ENCODE measurements around the gene ABLIM2. TPM values are rescaled to one million over a fixed set of nuclear protein-coding genes. Genes with fewer than 3 reads are reported as not detected.

Gene ABLIM2
- polyA plus RNA-seq, 1 donor from 2014 or later, result 1.3 TPM

DNA sequence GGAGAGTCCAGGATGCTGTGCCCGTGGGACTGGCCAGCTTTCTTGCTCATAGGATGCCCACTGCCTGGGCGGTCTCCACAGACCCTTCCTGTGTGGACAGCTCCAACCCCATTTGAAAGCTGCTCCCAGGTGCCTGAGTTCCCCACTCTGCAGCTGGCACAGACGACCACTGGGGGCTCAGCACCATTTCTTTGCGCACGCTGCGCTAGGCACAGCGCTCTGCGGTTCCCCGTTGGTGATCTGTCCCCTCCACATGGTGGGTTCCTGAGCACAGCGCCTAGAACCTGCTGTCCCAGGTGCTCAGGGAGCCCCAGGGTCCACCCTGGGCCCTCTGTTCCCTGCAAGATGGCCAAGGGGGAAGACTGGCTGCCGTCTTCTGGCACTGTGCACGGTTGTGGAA is 173.5 kb downstream of the ABLIM2 start:
- peaks cover 0 to 2% (median 0%) of the 10 kb centered on the region in 3 donors for H3K4me1 Mint-ChIP-seq
- H3K36me3 Mint-ChIP-seq, result peaks cover 3% of the 10 kb centered on the region
- peak overlapping the region in 1 of 3 donors; percentile 50 for H3K27ac Mint-ChIP-seq
- H3K9me3 Mint-ChIP-seq, result peaks cover 1 to 7% (median 4%) of the 10 kb centered on the region in 3 donors
- no peak overlapping the region for H3K4me3 Mint-ChIP-seq
- H3K27me3 Mint-ChIP-seq, result peaks cover 6% of the 10 kb centered on the region

DNA sequence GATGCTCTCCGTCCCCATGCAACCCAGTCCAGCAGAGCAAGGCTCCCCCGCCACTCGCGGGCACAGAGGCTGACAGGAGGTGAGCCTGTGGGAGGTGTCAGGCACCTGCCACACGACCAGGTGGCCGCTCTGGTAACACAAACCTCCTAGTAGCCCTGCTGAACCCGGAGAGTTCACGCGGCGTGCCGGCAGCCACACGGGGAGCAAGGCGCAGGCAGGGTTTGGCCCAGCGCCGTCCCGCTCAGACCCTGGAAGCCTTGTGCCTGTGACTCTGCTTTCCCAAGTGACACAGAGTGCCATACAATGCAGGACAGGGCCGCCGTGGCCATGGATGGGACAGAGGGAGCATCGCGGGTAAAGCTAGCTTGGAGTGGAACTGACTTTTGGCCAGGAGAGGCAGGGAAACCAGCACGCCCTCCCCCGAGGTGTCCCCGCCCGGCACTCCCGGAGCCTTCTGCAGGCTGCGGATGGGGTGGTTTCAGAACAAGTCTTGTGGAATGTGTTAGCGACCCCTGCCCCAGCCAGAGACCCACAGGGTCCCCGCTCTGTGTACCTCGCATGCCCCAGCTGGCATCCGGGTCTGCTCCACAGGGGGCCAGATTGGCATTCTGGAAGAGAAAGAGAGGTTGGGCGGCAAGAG is 174.2 kb downstream of the ABLIM2 start:
- no peak overlapping the region for H3K4me3 Mint-ChIP-seq
- peaks cover 0 to 2% (median 0%) of the 10 kb centered on the region in 3 donors for H3K4me1 Mint-ChIP-seq
- H3K9me3 Mint-ChIP-seq, result peaks cover 0 to 2% (median under 1%) of the 10 kb centered on the region in 3 donors
- H3K36me3 Mint-ChIP-seq, result peaks cover under 1% of the 10 kb centered on the region
- peak overlapping the region in 1 of 3 donors; percentile 50 for H3K27ac Mint-ChIP-seq
- H3K27me3 Mint-ChIP-seq, result peaks cover 8% of the 10 kb centered on the region

DNA sequence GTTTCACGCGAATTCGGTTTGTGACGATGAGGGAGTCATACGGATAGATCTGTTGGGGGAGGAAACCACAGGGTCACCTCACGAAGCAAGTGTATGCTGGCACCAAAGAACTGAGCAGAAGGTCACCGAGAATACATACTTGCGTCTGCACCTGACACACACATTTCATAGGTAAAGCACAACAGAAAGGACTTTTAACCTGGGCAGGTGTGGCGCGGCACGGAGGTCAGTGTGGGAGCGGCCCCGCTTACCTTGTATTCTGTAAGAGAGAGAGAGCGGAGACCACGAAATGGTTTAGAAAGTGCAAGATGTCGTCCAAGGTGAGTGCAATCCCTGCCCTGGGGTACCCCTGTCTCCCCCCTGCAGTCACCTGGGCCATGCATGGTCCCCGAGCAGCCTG is 175.3 kb downstream of the ABLIM2 start:
- H3K4me1 Mint-ChIP-seq, result peaks cover 0 to 2% (median 0%) of the 10 kb centered on the region in 3 donors
- peaks cover 11% of the 10 kb centered on the region for H3K27me3 Mint-ChIP-seq
- no peaks in the 10 kb centered on the region for H3K36me3 Mint-ChIP-seq
- no peak overlapping the region for H3K4me3 Mint-ChIP-seq
- H3K9me3 Mint-ChIP-seq, result no peaks in the 10 kb centered on the region
- H3K27ac Mint-ChIP-seq, result no peak overlapping the region

DNA sequence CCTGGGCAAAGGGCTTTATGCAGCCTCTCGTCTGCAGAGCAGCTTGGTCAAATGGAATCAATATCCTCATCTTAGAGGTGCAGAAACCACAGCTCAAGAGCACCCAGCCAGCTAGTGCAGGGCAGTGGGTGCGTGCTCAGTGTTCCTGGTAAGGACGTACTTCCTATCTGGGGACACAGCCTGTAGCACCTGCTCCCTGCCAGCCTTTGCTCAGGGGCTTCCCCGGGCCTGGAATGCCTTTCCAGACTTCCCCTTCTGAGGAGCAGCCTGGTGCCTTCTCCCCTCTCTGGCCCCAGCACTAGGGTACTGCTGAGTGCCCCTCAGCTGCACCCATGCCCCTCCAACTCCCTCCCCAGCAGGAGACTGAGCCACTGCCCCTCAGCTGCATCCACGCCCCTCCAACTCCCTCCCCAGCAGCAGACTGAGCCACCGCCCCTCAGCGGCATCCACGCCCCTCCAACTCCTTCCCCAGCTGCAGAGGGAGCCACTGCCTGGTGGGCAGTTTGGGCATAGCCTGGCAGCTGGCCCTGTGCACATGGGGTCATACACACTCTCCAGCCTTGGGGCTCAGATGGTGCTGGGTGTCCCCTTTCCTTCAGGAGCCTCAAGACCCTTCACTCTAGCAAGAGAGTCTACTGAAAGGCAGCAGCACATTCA is 176.7 kb downstream of the ABLIM2 start:
- peaks cover 0 to 2% (median 0%) of the 10 kb centered on the region in 3 donors for H3K4me1 Mint-ChIP-seq

DNA sequence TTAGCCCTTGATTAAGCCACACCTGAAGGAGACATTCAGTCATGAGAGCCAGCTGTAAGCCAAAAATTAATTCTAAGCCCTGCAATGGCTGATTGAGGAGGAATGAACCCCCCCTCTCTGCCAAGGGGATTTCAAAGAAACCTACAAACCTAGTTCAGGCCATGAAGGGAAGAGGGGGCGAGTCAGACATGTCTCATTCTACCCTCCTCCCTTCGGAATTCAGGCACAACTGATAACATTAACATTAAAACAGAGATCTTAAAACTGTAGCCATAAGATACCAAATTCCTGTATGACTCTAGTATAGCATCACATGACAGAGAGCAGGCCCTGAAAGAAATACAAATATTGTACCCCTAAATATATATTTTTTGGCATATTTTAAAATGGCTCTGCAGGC is 178.6 kb downstream of the ABLIM2 start:
- no peaks in the 10 kb centered on the region for H3K36me3 Mint-ChIP-seq
- peaks cover 0 to 5% (median 0%) of the 10 kb centered on the region in 3 donors for H3K4me1 Mint-ChIP-seq
- no peak overlapping the region for H3K4me3 Mint-ChIP-seq
- no peak overlapping the region for H3K27ac Mint-ChIP-seq
- peaks cover 1 to 4% (median 2%) of the 10 kb centered on the region in 3 donors for H3K9me3 Mint-ChIP-seq
- peaks cover 7% of the 10 kb centered on the region for H3K27me3 Mint-ChIP-seq

More for the DNA sequence above, 176.7 kb downstream of the ABLIM2 start:
- peaks cover 11% of the 10 kb centered on the region for H3K27me3 Mint-ChIP-seq
- no peak overlapping the region for H3K4me3 Mint-ChIP-seq
- no peaks in the 10 kb centered on the region for H3K36me3 Mint-ChIP-seq
- peak overlapping the region in 2 of 3 donors; percentile 16 to 75 for H3K27ac Mint-ChIP-seq
- H3K9me3 Mint-ChIP-seq, result no peaks in the 10 kb centered on the region

DNA sequence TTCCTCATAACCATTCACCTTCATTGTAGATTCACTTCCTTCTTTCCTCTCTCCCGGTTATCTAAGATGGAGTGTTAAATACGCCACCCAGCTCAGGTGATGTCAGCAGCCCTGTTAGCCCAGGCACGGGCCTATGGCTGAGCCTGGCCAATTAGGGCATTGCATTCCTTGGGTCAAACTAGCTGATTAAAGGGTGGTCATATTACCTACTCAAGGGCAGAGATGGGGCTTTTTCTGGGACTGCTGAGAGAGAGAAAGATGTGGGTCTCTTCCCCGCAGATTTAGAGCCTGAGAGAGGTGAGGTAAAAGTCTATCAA is 179.0 kb downstream of the ABLIM2 start:
- Mint-ChIP-seq H3K27me3 (peaks cover 5% of the 10 kb centered on the region), H3K4me1 (peaks cover 0 to 5% (median 0%) of the 10 kb centered on the region in 3 donors), H3K36me3 (no peaks in the 10 kb centered on the region), H3K9me3 (peaks cover 1 to 4% (median 2%) of the 10 kb centered on the region in 3 donors), H3K4me3 (no peak overlapping the region), H3K27ac (no peak overlapping the region)

DNA sequence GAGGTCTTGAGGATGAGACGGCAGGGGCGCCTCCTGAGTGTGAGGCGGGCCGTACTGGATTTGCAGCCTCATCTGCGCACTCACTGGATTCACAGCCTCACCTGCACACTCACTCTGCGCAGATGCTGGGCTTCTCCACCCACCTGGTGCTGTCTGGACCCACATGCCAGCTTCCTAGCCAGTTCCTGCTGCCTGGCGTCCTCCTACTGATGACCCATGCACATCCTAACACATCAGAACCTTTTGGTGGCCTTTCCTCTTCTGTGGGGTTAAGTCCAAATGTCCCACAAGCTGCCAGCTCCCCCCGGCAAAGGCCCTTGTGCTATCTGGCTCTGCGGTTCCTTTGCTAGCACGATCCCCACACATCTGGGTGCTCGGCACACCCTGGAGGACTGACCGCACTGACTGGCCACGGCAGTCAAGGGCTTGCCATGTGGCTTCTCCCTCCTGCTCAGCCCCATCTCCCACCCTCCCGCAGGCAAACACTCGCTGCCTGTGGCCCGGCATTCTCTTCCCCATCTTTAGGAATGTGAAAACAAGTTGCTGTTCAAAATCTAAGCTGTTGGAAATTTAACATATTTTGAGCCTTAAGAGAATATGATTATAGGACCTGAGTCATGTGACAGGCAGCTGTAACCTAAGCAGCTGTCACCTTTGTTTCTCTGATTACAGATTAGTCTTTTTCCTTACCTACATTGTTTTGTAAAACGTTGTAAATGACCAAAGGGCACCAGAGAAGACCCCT is 179.5 kb downstream of the ABLIM2 start:
- H3K36me3 Mint-ChIP-seq, result no peaks in the 10 kb centered on the region
- peaks cover 1 to 4% (median 2%) of the 10 kb centered on the region in 3 donors for H3K9me3 Mint-ChIP-seq
- no peak overlapping the region for H3K4me3 Mint-ChIP-seq
- H3K27me3 Mint-ChIP-seq, result peaks cover 5% of the 10 kb centered on the region
- H3K4me1 Mint-ChIP-seq, result peaks cover 0 to 5% (median 0%) of the 10 kb centered on the region in 3 donors
- no peak overlapping the region for H3K27ac Mint-ChIP-seq

DNA sequence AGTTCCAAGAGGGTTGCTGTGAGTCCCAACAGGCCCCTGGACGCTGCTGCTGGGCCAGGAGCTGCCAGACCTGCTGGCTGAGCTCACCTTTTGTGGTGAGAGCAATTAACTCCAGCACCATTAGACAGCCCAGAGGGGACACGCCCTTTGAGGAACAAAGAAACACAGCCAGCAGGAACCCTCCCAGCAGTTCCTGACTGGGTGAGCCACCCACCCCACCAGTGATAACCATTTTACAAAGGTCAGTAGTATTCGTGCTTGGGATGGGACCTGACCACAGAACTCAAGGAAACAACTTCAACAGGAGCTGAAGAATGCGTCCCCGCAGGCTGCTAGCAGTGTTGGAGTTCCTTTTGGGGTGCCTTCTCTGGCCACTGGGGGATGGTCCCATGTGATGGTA is 180.1 kb downstream of the ABLIM2 start:
- H3K4me1 Mint-ChIP-seq, result peaks cover 0 to 3% (median 0%) of the 10 kb centered on the region in 3 donors
- H3K9me3 Mint-ChIP-seq, result peaks cover 1 to 4% (median 2%) of the 10 kb centered on the region in 3 donors
- no peaks in the 10 kb centered on the region for H3K36me3 Mint-ChIP-seq
- peaks cover 5% of the 10 kb centered on the region for H3K27me3 Mint-ChIP-seq
- H3K4me3 Mint-ChIP-seq, result no peak overlapping the region
- H3K27ac Mint-ChIP-seq, result no peak overlapping the region

DNA sequence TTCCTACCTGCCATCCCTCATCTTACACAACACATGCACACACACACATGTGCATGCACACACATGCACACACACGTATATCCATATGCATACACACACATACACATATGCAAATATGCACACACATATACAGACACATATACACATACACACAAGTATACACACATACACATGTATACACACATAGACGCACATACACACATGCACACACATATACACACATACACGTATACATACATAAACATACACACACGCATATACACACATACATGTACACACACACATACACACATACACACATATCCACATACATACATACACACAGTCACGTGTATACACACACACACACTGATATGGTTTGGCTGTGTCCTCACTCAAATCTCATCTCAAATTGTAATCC is 182.0 kb downstream of the ABLIM2 start:
- no peak overlapping the region for H3K27ac Mint-ChIP-seq
- H3K9me3 Mint-ChIP-seq, result peaks cover 1 to 5% (median 4%) of the 10 kb centered on the region in 3 donors

DNA sequence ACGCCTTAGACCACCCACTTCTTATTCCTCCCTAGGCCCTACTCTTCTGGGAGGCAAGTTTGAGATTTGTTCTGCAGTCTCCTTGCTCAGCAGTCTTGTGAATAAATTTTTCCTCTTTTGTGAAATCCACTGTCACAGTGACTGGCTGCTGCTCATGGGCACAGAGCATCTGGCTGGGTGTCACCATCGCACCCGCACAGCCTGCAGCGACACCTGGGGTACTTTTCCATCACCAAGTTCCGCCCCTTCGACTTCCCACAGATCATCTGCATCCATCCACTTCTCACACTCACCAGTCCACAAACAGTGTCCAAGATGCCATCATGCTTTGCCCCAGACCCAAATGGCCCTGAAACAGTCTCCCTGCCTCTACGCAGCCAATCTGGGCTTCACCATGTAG is 182.6 kb downstream of the ABLIM2 start:
- peaks cover 1 to 5% (median 4%) of the 10 kb centered on the region in 3 donors for H3K9me3 Mint-ChIP-seq
- no peak overlapping the region for H3K4me3 Mint-ChIP-seq
- H3K36me3 Mint-ChIP-seq, result no peaks in the 10 kb centered on the region
- peaks cover 5% of the 10 kb centered on the region for H3K27me3 Mint-ChIP-seq
- H3K4me1 Mint-ChIP-seq, result peaks cover 0 to 4% (median 0%) of the 10 kb centered on the region in 3 donors
- peak overlapping the region in 1 of 3 donors; percentile 41 for H3K27ac Mint-ChIP-seq

More for the DNA sequence above, 182.0 kb downstream of the ABLIM2 start:
- Mint-ChIP-seq H3K4me1 (peaks cover 0 to 5% (median 0%) of the 10 kb centered on the region in 3 donors), H3K27me3 (peaks cover 5% of the 10 kb centered on the region), H3K4me3 (no peak overlapping the region), H3K36me3 (no peaks in the 10 kb centered on the region)

DNA sequence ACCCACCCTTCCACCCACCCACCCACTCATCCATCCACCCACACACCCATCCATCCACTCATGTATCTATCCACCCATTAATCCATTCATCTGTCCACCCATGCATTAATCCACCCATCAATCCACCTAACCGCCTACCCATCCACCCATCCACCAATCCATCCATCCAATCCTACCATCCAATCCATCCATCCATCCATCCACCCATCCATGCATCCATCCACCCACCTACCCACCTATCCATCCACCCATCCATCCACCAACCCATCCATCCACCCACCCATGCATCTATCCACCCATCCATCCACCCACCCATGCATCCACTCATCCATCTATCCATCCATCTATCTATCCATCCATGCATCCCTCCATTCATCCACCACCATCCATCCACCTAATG is 184.2 kb downstream of the ABLIM2 start:
- H3K9me3 Mint-ChIP-seq, result peaks cover 1 to 5% (median 4%) of the 10 kb centered on the region in 3 donors
- peaks cover 5% of the 10 kb centered on the region for H3K27me3 Mint-ChIP-seq
- peaks cover 0 to 9% (median 9%) of the 10 kb centered on the region in 3 donors for H3K4me1 Mint-ChIP-seq
- no peak overlapping the region for H3K27ac Mint-ChIP-seq
- H3K4me3 Mint-ChIP-seq, result no peak overlapping the region
- H3K36me3 Mint-ChIP-seq, result no peaks in the 10 kb centered on the region

DNA sequence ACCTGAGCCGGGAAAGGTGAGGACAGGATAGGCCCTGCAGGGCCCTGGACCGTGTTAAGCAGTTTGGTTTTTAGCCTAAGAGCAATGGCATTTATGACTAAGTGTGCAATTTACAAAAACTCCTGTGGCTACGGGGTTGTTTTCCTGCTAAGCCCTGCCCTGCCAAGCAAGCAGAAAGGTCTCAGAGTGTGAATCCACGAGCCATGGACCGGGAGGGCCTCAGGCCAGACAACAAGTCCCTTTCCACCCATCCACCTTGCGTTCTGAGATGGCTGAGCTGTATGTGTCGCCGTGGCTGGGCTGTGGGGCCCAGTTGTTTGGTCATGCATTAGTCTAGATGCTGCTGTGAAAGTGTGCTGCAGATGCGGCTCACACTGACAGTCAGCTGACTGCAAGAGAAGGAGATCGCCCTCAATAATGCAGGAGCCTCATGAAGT is 185.1 kb downstream of the ABLIM2 start:
- no peak overlapping the region for H3K4me3 Mint-ChIP-seq
- no peaks in the 10 kb centered on the region for H3K36me3 Mint-ChIP-seq
- H3K4me1 Mint-ChIP-seq, result peaks cover 0 to 11% (median 9%) of the 10 kb centered on the region in 3 donors
- H3K27me3 Mint-ChIP-seq, result peaks cover 1% of the 10 kb centered on the region
- peak overlapping the region in 1 of 3 donors; percentile 12 for H3K27ac Mint-ChIP-seq
- H3K9me3 Mint-ChIP-seq, result peaks cover 1 to 5% (median 4%) of the 10 kb centered on the region in 3 donors

DNA sequence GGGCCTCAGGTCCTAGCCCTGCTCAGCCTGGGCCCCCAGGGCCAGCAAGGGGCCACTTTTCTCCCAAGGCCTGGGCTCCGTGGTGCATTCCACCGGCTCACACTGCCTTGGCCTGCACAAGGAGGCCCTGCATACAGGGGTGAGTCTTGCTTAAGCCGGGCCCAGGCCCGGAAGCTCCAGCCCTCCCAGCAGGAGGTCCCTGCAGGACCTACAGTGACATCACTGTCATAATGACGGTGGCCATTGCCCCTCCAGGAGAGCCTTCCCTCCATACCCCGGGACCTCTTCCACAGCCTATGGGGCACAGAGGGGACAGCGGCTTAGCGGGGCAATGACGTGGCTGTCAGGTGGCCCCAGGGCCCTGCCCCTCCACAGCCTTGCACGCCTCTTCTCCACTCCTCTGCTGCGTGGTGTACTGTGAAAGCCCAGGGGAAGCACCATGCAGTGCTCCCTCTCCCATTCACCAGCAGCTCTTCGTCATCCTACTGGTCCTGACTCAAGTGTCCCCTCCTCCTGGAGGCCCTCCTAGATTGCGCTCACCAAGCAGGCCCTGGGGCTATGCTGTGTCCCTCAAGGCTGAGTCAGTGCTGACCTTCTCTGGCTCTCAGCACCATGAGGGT is 186.6 kb downstream of the ABLIM2 start:
- H3K4me1 Mint-ChIP-seq, result peaks cover 0 to 11% (median 9%) of the 10 kb centered on the region in 3 donors
- peak overlapping the region in 1 of 4 donors; percentile 17 for H3K4me3 Mint-ChIP-seq
- peaks cover 1 to 5% (median 4%) of the 10 kb centered on the region in 3 donors for H3K9me3 Mint-ChIP-seq
- no peaks in the 10 kb centered on the region for H3K36me3 Mint-ChIP-seq
- H3K27ac Mint-ChIP-seq, result no peak overlapping the region
- peaks cover 1% of the 10 kb centered on the region for H3K27me3 Mint-ChIP-seq

DNA sequence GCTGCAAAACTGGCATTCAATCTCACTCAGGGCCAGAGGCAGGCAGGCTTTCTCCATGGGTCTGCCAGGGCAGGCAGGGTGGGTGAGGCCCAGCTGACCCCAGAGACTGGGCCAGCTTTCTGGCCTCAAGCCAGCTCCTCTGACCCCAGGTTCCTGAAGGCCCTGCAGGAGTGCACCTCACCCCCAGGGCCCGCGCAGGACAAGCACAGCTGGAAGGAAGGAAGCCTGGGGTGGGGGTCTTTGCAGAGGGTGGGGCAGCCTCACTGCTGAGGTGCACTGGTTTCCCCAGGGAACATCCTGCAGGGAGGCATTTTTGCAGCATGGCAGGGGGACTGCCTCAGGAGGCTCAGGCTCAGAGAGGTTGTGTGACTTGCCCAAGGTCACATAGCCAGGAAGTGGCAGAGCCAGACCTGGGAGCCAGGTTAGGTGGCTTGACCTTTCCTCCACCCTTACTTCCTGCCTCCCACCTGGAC is 187.4 kb downstream of the ABLIM2 start:
- Mint-ChIP-seq H3K4me3 (no peak overlapping the region), H3K27ac (no peak overlapping the region), H3K9me3 (peaks cover 0 to 5% (median 0%) of the 10 kb centered on the region in 3 donors), H3K4me1 (peaks cover 0 to 11% (median 7%) of the 10 kb centered on the region in 3 donors), H3K36me3 (no peaks in the 10 kb centered on the region), H3K27me3 (peaks cover 1% of the 10 kb centered on the region)

Measured in IgD-negative memory B cell (primary cell).